HFFc6 (cell line): ENCODE results near the gene RBMS1. TPM values are rescaled to one million over a fixed set of nuclear protein-coding genes. Genes with fewer than 3 reads are reported as not detected.

ENCODE experiments used
- DNase-seq: peaks from one replicate; pipeline ENCODE4 v3.0.0-alpha.2; 2018
- H3K27ac Mint-ChIP-seq: 2 replicates; pipeline ENCODE4 v1.8.0; 2020; ENCODE audit warnings: mild to moderate bottlenecking, mixed read lengths
- H3K27me3 Mint-ChIP-seq: 2 replicates; pipeline ENCODE4 v1.8.0; 2021; ENCODE audit warnings: mild to moderate bottlenecking, moderate library complexity, mixed read lengths; ENCODE audit not compliant: insufficient read depth
- H3K36me3 Mint-ChIP-seq: 2 replicates; pipeline ENCODE4 v1.8.0; 2021; ENCODE audit warnings: low read depth, mixed read lengths
- H3K4me1 Mint-ChIP-seq: 2 replicates; pipeline ENCODE4 v1.8.0; 2020; ENCODE audit warnings: low read depth, mixed read lengths
- H3K4me3 Mint-ChIP-seq: 2 replicates; pipeline ENCODE4 v1.8.0; 2020; ENCODE audit warnings: mild to moderate bottlenecking, moderate library complexity, mixed read lengths
- H3K9me3 Mint-ChIP-seq: 2 replicates; pipeline ENCODE4 v1.8.0; 2020; ENCODE audit warnings: mild to moderate bottlenecking, mixed read lengths
- CTCF ChIP-seq: fragments of 200-600 bp; sonication (generic); IDR thresholded peaks from 2 replicates; pipeline ENCODE4 v1.5.0; 2021; ENCODE audit warnings: antibody characterized with exemption, mild to moderate bottlenecking
- total RNA-seq, 6 experiments: library from RNA; stranded (reverse); fragmentation: NEBNext Ultra II Directional; extraction: Animal tissue kit (Norgen Biotek cat#: 25700); gene quantifications; 2 replicates in 1 of 6; 3 replicates in 5 of 6; pipeline ENCODE4 v1.2.3, GENCODE V29; 2021

Gene RBMS1
- total RNA-seq, 6 experiments from 2014 or later = 88.7 to 111 (median 96.1) TPM

GRCh38 chr2:160509016-160509415 lies 15.4 kb upstream of the RBMS1 start:
- no peaks in the 10 kb centered on the region for H3K27me3 Mint-ChIP-seq
- no peak for DNase-seq
- H3K4me1 Mint-ChIP-seq = peaks cover 37% of the 10 kb centered on the region
- no peak overlapping the region for H3K27ac Mint-ChIP-seq
- no peaks in the 10 kb centered on the region for H3K36me3 Mint-ChIP-seq
- no peak for TF ChIP-seq CTCF
- H3K9me3 Mint-ChIP-seq = no peaks in the 10 kb centered on the region
- H3K4me3 Mint-ChIP-seq = no peak overlapping the region

- no peak for TF ChIP-seq CTCF
- Mint-ChIP-seq H3K27ac (no peak overlapping the region), H3K4me1 (peaks cover 37% of the 10 kb centered on the region), H3K9me3 (no peaks in the 10 kb centered on the region), H3K27me3 (no peaks in the 10 kb centered on the region), H3K36me3 (no peaks in the 10 kb centered on the region), H3K4me3 (no peak overlapping the region)
- DNase-seq = no peak
These were observed 13.9 kb upstream of the RBMS1 start for GRCh38 chr2:160507464-160507863.

GRCh38 chr2:160507046-160507407 lies 13.4 kb upstream of the RBMS1 start:
- H3K36me3 Mint-ChIP-seq = no peaks in the 10 kb centered on the region
- no peak overlapping the region for H3K4me3 Mint-ChIP-seq
- peaks cover 37% of the 10 kb centered on the region for H3K4me1 Mint-ChIP-seq
- H3K27me3 Mint-ChIP-seq = no peaks in the 10 kb centered on the region
- no peak for TF ChIP-seq CTCF
- DNase-seq = no peak
- no peaks in the 10 kb centered on the region for H3K9me3 Mint-ChIP-seq
- H3K27ac Mint-ChIP-seq = no peak overlapping the region

- Mint-ChIP-seq H3K9me3 (no peaks in the 10 kb centered on the region), H3K36me3 (no peaks in the 10 kb centered on the region), H3K4me1 (peaks cover 37% of the 10 kb centered on the region), H3K4me3 (no peak overlapping the region), H3K27ac (no peak overlapping the region), H3K27me3 (no peaks in the 10 kb centered on the region)
- TF ChIP-seq CTCF = no peak
- DNase-seq = no peak
These were observed 12.9 kb upstream of the RBMS1 start for GRCh38 chr2:160506371-160507045.

GRCh38 chr2:160505256-160505655 lies 11.6 kb upstream of the RBMS1 start:
- Mint-ChIP-seq H3K4me3 (no peak overlapping the region), H3K4me1 (peaks cover 27% of the 10 kb centered on the region), H3K27ac (no peak overlapping the region; the same call in 1 of the 2 replicates), H3K36me3 (no peaks in the 10 kb centered on the region), H3K27me3 (no peaks in the 10 kb centered on the region), H3K9me3 (no peaks in the 10 kb centered on the region)
- no peak for TF ChIP-seq CTCF
- DNase-seq = no peak
